ENCODE data around the gene CSNK2A3. TPM values are rescaled to one million over a fixed set of nuclear protein-coding genes. Genes with fewer than 3 reads are reported as not detected.

CSNK2A3 gene
- total and polyA plus RNA-seq, 7 donors = 0.33 to 5.5 (median 1.8) TPM; not detected in 2

GRCh38 chr11:11381471-11382105 is 28.5 kb upstream of the CSNK2A3 start:
- H3K9me3 ChIP-seq = no peaks in the 10 kb centered on the region
- H3K4me1 ChIP-seq = peaks cover 0 to 25% (median 0%) of the 10 kb centered on the region in 4 donors
- H3K36me3 ChIP-seq = peaks cover 0 to 8% (median 2%) of the 10 kb centered on the region in 4 donors
- intact Hi-C loops (cut with DNase I) = no loop called here
- no peak overlapping the region for H3K27ac ChIP-seq
- H3K4me3 ChIP-seq = no peak overlapping the region
- DNase-seq = no peak
- no peaks in the 10 kb centered on the region for H3K27me3 ChIP-seq
- TF ChIP-seq POLR2A (IDR thresholded peaks at IDR 0.05) (no peak), EP300 (IDR thresholded peaks at IDR 0.05) (no peak), POLR2AphosphoS5 (IDR thresholded peaks at IDR 0.05) (no peak), CTCF (IDR thresholded peaks at IDR 0.05) (no peak)
- WGBS, 2 donors = 74 to 83% methylated on average over 6 of the region's 6 CpGs

GRCh38 chr11:11380883-11381282 is 27.8 kb upstream of the CSNK2A3 start:
- Histone ChIP-seq H3K9me3 (no peaks in the 10 kb centered on the region), H3K4me3 (no peak overlapping the region), H3K27me3 (no peaks in the 10 kb centered on the region), H3K4me1 (peaks cover 0 to 22% (median 0%) of the 10 kb centered on the region in 4 donors), H3K27ac (no peak overlapping the region), H3K36me3 (peaks cover 0 to 15% (median 2%) of the 10 kb centered on the region in 4 donors)
- intact Hi-C loops (cut with DNase I) = no loop called here
- DNase-seq = no peak
- WGBS, 2 donors = 38 to 70% methylated on average over 3 of the region's 3 CpGs
- TF ChIP-seq POLR2AphosphoS5 (IDR thresholded peaks at IDR 0.05) = no peak
- TF ChIP-seq CTCF (IDR thresholded peaks at IDR 0.05) = no peak
- no peak for TF ChIP-seq EP300 (IDR thresholded peaks at IDR 0.05)
- no peak for TF ChIP-seq POLR2A (IDR thresholded peaks at IDR 0.05)

- Histone ChIP-seq H3K9me3 (no peaks in the 10 kb centered on the region), H3K4me1 (peaks cover 0 to 18% (median 0%) of the 10 kb centered on the region in 4 donors), H3K36me3 (peaks cover 0 to 20% (median 4%) of the 10 kb centered on the region in 4 donors), H3K27me3 (no peaks in the 10 kb centered on the region), H3K4me3 (no peak overlapping the region), H3K27ac (no peak overlapping the region)
- no peak for DNase-seq
- TF ChIP-seq POLR2A (IDR thresholded peaks at IDR 0.05) = no peak
- TF ChIP-seq CTCF (IDR thresholded peaks at IDR 0.05) = no peak
- no peak for TF ChIP-seq POLR2AphosphoS5 (IDR thresholded peaks at IDR 0.05)
- TF ChIP-seq EP300 (IDR thresholded peaks at IDR 0.05) = no peak
- WGBS, 2 donors = 95 to 97% methylated on average over 2 of the region's 2 CpGs
- intact Hi-C loops (cut with DNase I) = no loop called here
Observed at GRCh38 chr11:11380340-11380739, 27.3 kb upstream of the CSNK2A3 start.

GRCh38 chr11:11379661-11380060 is 26.6 kb upstream of the CSNK2A3 start:
- TF ChIP-seq POLR2AphosphoS5 (IDR thresholded peaks at IDR 0.05) (no peak), EP300 (IDR thresholded peaks at IDR 0.05) (no peak), POLR2A (IDR thresholded peaks at IDR 0.05) (no peak), CTCF (IDR thresholded peaks at IDR 0.05) (no peak)
- no peak for DNase-seq
- WGBS, 2 donors = 90 to 93% methylated on average over 3 of the region's 3 CpGs
- Histone ChIP-seq H3K27ac (no peak overlapping the region), H3K4me1 (peaks cover 0 to 12% (median 0%) of the 10 kb centered on the region in 4 donors), H3K9me3 (no peaks in the 10 kb centered on the region), H3K4me3 (no peak overlapping the region), H3K36me3 (peaks cover 0 to 25% (median 4%) of the 10 kb centered on the region in 4 donors), H3K27me3 (no peaks in the 10 kb centered on the region)
- intact Hi-C loops (cut with DNase I) = no loop called here

All from sigmoid colon (tissue), 7 donors.